ENCODE results near the gene AUTS2. TPM values are rescaled to one million over a fixed set of nuclear protein-coding genes. Genes with fewer than 3 reads are reported as not detected.

The AUTS2 gene
- polyA plus RNA-seq, 1 donor (not counting 4 experiments of a cell fraction or from before 2014, with no cell fraction given), result 4.7 TPM

DNA sequence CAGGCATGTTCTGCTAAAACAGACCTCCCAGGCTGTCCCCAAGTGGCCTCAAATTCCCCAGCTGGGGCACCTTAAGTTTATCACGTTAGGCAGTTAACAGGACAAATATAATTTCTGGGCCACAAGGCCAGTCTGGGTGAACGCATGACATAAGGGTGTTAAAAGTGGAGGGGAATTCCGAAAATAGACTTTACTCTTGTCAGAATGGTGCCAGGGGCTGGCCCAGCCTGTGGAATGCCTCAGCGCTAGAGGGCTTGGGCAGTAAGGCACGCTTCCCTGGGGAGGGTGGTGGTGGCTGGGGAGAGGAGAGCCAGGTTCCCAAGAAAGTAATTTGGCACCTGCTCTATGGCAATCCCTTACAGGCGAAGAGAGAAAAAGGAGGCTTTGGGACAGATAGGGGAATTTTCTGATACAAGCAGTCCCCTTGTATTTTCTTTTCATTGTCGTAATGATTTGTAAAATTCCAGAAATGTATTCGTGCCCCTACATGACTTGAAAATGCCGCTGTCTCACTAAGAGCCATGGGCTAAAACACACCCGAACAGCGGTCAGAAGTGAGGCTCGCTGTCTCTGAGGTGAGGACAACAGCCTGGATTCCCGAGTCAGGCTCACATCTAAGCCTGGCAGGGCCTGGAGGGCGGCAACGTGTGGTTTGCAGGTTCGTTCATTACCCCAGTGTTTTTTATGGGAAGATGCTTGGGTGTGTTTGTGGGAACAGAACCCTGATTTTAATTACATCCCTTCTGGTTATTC lies 1070.5 kb downstream of the AUTS2 start:
- H3K9me1 ChIP-seq (ENCODE audit: control insufficient read depth, extremely low read depth, insufficient read depth, low read length), result peaks cover 3% of the 10 kb centered on the region
- no peaks in the 10 kb centered on the region for H3K27me3 ChIP-seq (ENCODE audit: control insufficient read depth, extremely low read depth, insufficient read depth, low read length)
- no peaks in the 10 kb centered on the region for H3K9me3 ChIP-seq (ENCODE audit: control insufficient read depth, low read depth, low read length)
- H3K4me3 ChIP-seq (ENCODE audit: control insufficient read depth in 2 of 3, extremely low read depth in 1 of 3, insufficient read depth in 2 of 3, low read depth in 1 of 3, low read length in 3 of 3), result no peak overlapping the region
- H3K4me2 ChIP-seq (ENCODE audit: control insufficient read depth, extremely low read depth, insufficient read depth, low read depth, low read length), result peak overlapping the region; percentile 61
- no peaks in the 10 kb centered on the region for H3K36me3 ChIP-seq (ENCODE audit: control insufficient read depth in 2 of 2, extremely low read depth in 1 of 2, insufficient read depth in 2 of 2, low read length in 2 of 2)
- peak; percentile 67 for FAIRE-seq
- peak; percentile 33 for DNase-seq (ENCODE audit: low read depth, low spot score)
- peak overlapping the region; percentile 29 for H3K9ac ChIP-seq (ENCODE audit: control insufficient read depth, extremely low read depth, insufficient read depth, low read length)
- TF ChIP-seq, protein P1, sequence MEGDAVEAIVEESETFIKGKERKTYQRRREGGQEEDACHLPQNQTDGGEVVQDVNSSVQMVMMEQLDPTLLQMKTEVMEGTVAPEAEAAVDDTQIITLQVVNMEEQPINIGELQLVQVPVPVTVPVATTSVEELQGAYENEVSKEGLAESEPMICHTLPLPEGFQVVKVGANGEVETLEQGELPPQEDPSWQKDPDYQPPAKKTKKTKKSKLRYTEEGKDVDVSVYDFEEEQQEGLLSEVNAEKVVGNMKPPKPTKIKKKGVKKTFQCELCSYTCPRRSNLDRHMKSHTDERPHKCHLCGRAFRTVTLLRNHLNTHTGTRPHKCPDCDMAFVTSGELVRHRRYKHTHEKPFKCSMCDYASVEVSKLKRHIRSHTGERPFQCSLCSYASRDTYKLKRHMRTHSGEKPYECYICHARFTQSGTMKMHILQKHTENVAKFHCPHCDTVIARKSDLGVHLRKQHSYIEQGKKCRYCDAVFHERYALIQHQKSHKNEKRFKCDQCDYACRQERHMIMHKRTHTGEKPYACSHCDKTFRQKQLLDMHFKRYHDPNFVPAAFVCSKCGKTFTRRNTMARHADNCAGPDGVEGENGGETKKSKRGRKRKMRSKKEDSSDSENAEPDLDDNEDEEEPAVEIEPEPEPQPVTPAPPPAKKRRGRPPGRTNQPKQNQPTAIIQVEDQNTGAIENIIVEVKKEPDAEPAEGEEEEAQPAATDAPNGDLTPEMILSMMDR (optimal IDR thresholded peaks at IDR 0.05 in 1 of 3, IDR thresholded peaks at IDR 0.05 in 1 of 3, conservative IDR thresholded peaks at IDR 0.05 in 1 of 3; ENCODE audit: extremely low read depth in 1 of 3, insufficient read depth in 2 of 3, low read length in 3 of 3), result peak in 1 of 3 experiments; percentile 8
- no peak for TF ChIP-seq EZH2 (IDR thresholded peaks at IDR 0.05; ENCODE audit: low read length)
- peak overlapping the region; percentile 64 for H2AFZ ChIP-seq (ENCODE audit: control insufficient read depth, low read length)
- H3K4me1 ChIP-seq (ENCODE audit: control insufficient read depth, extremely low read depth, insufficient read depth, low read length), result peaks cover 16% of the 10 kb centered on the region
- H4K20me1 ChIP-seq (ENCODE audit: control insufficient read depth, extremely low read depth, insufficient read depth, low read length), result no peaks in the 10 kb centered on the region
- no peaks in the 10 kb centered on the region for H3K79me2 ChIP-seq (ENCODE audit: control insufficient read depth, insufficient read depth, low read length)
- peak overlapping the region; percentile 16 for H3K27ac ChIP-seq (ENCODE audit: control insufficient read depth, insufficient read depth, low read length)
- dilution Hi-C loops (cut with MboI; ENCODE audit: extremely low pct_ligation_motif_present, low sequenced_read_pairs), result no loop called here

DNA sequence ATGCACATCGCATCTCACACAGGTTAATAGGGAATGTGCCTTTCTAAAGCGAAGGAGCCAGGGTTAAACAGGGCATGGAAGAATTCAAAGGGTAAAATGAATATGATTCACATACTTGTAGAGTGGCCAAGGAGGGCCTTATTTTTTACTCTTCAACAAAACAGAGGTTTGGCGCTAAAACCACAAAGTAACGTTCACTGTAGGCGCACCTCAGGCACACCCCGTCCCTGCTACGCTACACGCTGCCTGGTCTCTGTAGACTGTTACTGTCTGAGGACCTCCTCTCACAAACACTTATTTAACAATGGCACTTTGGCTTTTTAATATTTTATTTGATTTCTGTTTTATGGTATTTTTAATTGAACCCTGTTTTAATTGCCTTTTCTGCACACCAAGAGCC lies 1071.6 kb downstream of the AUTS2 start:
- Histone ChIP-seq H3K4me3 (ENCODE audit: control insufficient read depth in 2 of 3, extremely low read depth in 1 of 3, insufficient read depth in 2 of 3, low read depth in 1 of 3, low read length in 3 of 3) (no peak overlapping the region), H2AFZ (ENCODE audit: control insufficient read depth, low read length) (no peak overlapping the region), H3K9ac (ENCODE audit: control insufficient read depth, extremely low read depth, insufficient read depth, low read length) (no peak overlapping the region), H4K20me1 (ENCODE audit: control insufficient read depth, extremely low read depth, insufficient read depth, low read length) (no peaks in the 10 kb centered on the region), H3K27me3 (ENCODE audit: control insufficient read depth, extremely low read depth, insufficient read depth, low read length) (no peaks in the 10 kb centered on the region), H3K36me3 (ENCODE audit: control insufficient read depth in 2 of 2, extremely low read depth in 1 of 2, insufficient read depth in 2 of 2, low read length in 2 of 2) (no peaks in the 10 kb centered on the region), H3K4me1 (ENCODE audit: control insufficient read depth, extremely low read depth, insufficient read depth, low read length) (peaks cover 16% of the 10 kb centered on the region), H3K79me2 (ENCODE audit: control insufficient read depth, insufficient read depth, low read length) (no peaks in the 10 kb centered on the region), H3K27ac (ENCODE audit: control insufficient read depth, insufficient read depth, low read length) (no peak overlapping the region), H3K9me3 (ENCODE audit: control insufficient read depth, low read depth, low read length) (no peaks in the 10 kb centered on the region), H3K9me1 (ENCODE audit: control insufficient read depth, extremely low read depth, insufficient read depth, low read length) (peaks cover 3% of the 10 kb centered on the region), H3K4me2 (ENCODE audit: control insufficient read depth, extremely low read depth, insufficient read depth, low read depth, low read length) (no peak overlapping the region)
- dilution Hi-C loops (cut with MboI; ENCODE audit: extremely low pct_ligation_motif_present, low sequenced_read_pairs), result no loop called here
- DNase-seq (ENCODE audit: low read depth, low spot score), result no peak
- FAIRE-seq, result no peak
- TF ChIP-seq, protein P1 (optimal IDR thresholded peaks at IDR 0.05 in 1 of 3, IDR thresholded peaks at IDR 0.05 in 1 of 3, conservative IDR thresholded peaks at IDR 0.05 in 1 of 3; ENCODE audit: extremely low read depth in 1 of 3, insufficient read depth in 2 of 3, low read length in 3 of 3), result no peak
- TF ChIP-seq EZH2 (IDR thresholded peaks at IDR 0.05; ENCODE audit: low read length), result no peak
